H9 (cell line): ENCODE data around the gene KCNQ2. TPM values are rescaled to one million over a fixed set of nuclear protein-coding genes. Genes with fewer than 3 reads are reported as not detected.

Experiments used
- DNase-seq: peaks from one replicate; pipeline ENCODE4 v3.0.0-alpha.2; 2017
- H2AFZ ChIP-seq: one replicate; pipeline ENCODE4 v1.6.1; 2013; ENCODE audit warnings: mild to moderate bottlenecking, low read length, control low read depth, moderate library complexity
- H2AK5ac ChIP-seq: 2 replicates; pipeline ENCODE4 v1.6.1; 2013; ENCODE audit warnings: low read length, control low read depth, mixed read lengths; ENCODE audit not compliant: insufficient read length
- H2BK120ac ChIP-seq: one replicate; pipeline ENCODE4 v1.6.1; 2013; ENCODE audit warnings: low read depth, mild to moderate bottlenecking, low read length, control low read depth, inconsistent platforms; ENCODE audit not compliant: poor library complexity, severe bottlenecking
- H2BK12ac ChIP-seq: 2 replicates; pipeline ENCODE4 v1.6.1; 2013; ENCODE audit warnings: low read length, control low read depth, mixed read lengths, low read depth; ENCODE audit not compliant: insufficient read length
- H2BK15ac ChIP-seq: 2 replicates; pipeline ENCODE4 v1.6.1; 2013; ENCODE audit warnings: low read depth, low read length, control low read depth
- H2BK20ac ChIP-seq: one replicate; pipeline ENCODE4 v1.6.1; 2013; ENCODE audit warnings: low read depth, mild to moderate bottlenecking, low read length, control low read depth, inconsistent platforms; ENCODE audit not compliant: poor library complexity, severe bottlenecking
- H2BK5ac ChIP-seq: 2 replicates; pipeline ENCODE4 v1.6.1; 2013; ENCODE audit warnings: low read length, control low read depth, mixed read lengths; ENCODE audit not compliant: insufficient read length
- H3K14ac ChIP-seq: 2 replicates; pipeline ENCODE4 v1.6.1; 2013; ENCODE audit warnings: low read length, control low read depth; ENCODE audit not compliant: insufficient read depth
- H3K18ac ChIP-seq: 2 replicates; pipeline ENCODE4 v1.6.1; 2013; ENCODE audit warnings: low read depth, mild to moderate bottlenecking, mixed read lengths, low read length, control low read depth; ENCODE audit not compliant: insufficient read length
- H3K23ac ChIP-seq: 2 replicates; pipeline ENCODE4 v1.6.1; 2013; ENCODE audit warnings: low read length, control low read depth, mixed read lengths, low read depth; ENCODE audit not compliant: insufficient read length
- H3K23me2 ChIP-seq: 2 replicates; pipeline ENCODE4 v1.6.1; 2013; ENCODE audit warnings: low read depth, mild to moderate bottlenecking, mixed read lengths, low read length, control low read depth; ENCODE audit not compliant: insufficient read length, poor library complexity, severe bottlenecking
- H3K27ac ChIP-seq: 2 replicates; pipeline ENCODE4 v1.5.1; 2013; ENCODE audit warnings: low read length, control low read depth, mixed read lengths, low read depth; ENCODE audit not compliant: insufficient read length
- H3K27me3 ChIP-seq: 2 replicates; pipeline ENCODE4 v1.6.1; 2013; ENCODE audit warnings: low read length, control low read depth, inconsistent platforms; ENCODE audit not compliant: insufficient read depth
- H3K4ac ChIP-seq: 2 replicates; pipeline ENCODE4 v1.6.1; 2013; ENCODE audit warnings: low read depth, mild to moderate bottlenecking, control low read depth, inconsistent platforms, low read length, moderate library complexity
- H3K4me1 ChIP-seq: 2 replicates; pipeline ENCODE4 v1.6.1; 2013; ENCODE audit warnings: low read length, control low read depth, inconsistent platforms; ENCODE audit not compliant: insufficient read depth
- H3K4me2 ChIP-seq: 2 replicates; pipeline ENCODE4 v1.6.1; 2013; ENCODE audit warnings: low read length, control low read depth, mixed read lengths; ENCODE audit not compliant: insufficient read length, insufficient read depth
- H3K56ac ChIP-seq: 2 replicates; pipeline ENCODE4 v1.6.1; 2013; ENCODE audit warnings: low read depth, mild to moderate bottlenecking, mixed read lengths, low read length, control low read depth; ENCODE audit not compliant: insufficient read length
- H3K79me1 ChIP-seq: 2 replicates; pipeline ENCODE4 v1.6.1; 2013; ENCODE audit warnings: low read depth, mild to moderate bottlenecking, moderate library complexity, low read length, control low read depth, inconsistent platforms; ENCODE audit not compliant: insufficient read depth, poor library complexity, severe bottlenecking
- H3K79me2 ChIP-seq: 2 replicates; pipeline ENCODE4 v1.6.1; 2013; ENCODE audit warnings: low read length, control low read depth, inconsistent platforms; ENCODE audit not compliant: insufficient read depth
- H3K9ac ChIP-seq: 2 replicates; pipeline ENCODE4 v1.6.1; 2013; ENCODE audit warnings: low read length, control low read depth, mixed read lengths; ENCODE audit not compliant: insufficient read length; ENCODE audit errors: extremely low read depth
- H3K9me3 ChIP-seq: one replicate; pipeline ENCODE4 v1.6.1; 2013; ENCODE audit warnings: low read depth, low read length, inconsistent platforms; ENCODE audit not compliant: control insufficient read depth
- H3T11ph ChIP-seq: one replicate; pipeline ENCODE4 v1.6.1; 2013; ENCODE audit warnings: mild to moderate bottlenecking, low read length, control low read depth, inconsistent platforms
- H4K20me1 ChIP-seq: one replicate; pipeline ENCODE4 v1.6.1; 2013; ENCODE audit not compliant: control insufficient read depth, insufficient read length, insufficient read depth
- H4K5ac ChIP-seq: 2 replicates; pipeline ENCODE4 v1.6.1; 2013; ENCODE audit warnings: low read depth, mild to moderate bottlenecking, mixed read lengths, low read length, control low read depth; ENCODE audit not compliant: insufficient read length
- H4K8ac ChIP-seq: replicated peaks from 2 replicates; pipeline ENCODE4 v1.6.1; 2013; ENCODE audit warnings: low read length, control low read depth, mixed read lengths, low read depth; ENCODE audit not compliant: insufficient read length
- H4K91ac ChIP-seq: 2 replicates; pipeline ENCODE4 v1.6.1; 2013; ENCODE audit warnings: low read depth, mild to moderate bottlenecking, moderate library complexity, mixed read lengths, low read length, control low read depth; ENCODE audit not compliant: insufficient read length
- H3K27ac Mint-ChIP-seq, 3 experiments: 2 replicates in 2 of 3; 3 replicates in 1 of 3; pipeline ENCODE4 v1.8.0; 2020 to 2021; ENCODE audit warnings: mixed read lengths in 3 of 3, mild to moderate bottlenecking in 1 of 3, moderate library complexity in 1 of 3
- H3K27me3 Mint-ChIP-seq: 2 replicates; pipeline ENCODE4 v1.8.0; 2021; ENCODE audit warnings: low read depth, mild to moderate bottlenecking, moderate library complexity, mixed read lengths
- H3K36me3 Mint-ChIP-seq, 3 experiments: 2 replicates in 2 of 3; 3 replicates in 1 of 3; pipeline ENCODE4 v1.8.0; 2020 to 2021; ENCODE audit warnings: low read depth in 3 of 3, mixed read lengths in 3 of 3; ENCODE audit not compliant: insufficient read depth in 1 of 3
- H3K4me1 Mint-ChIP-seq, 2 experiments: 2 replicates each; pipeline ENCODE4 v1.8.0; 2020; ENCODE audit warnings: mixed read lengths in 2 of 2
- H3K4me3 Mint-ChIP-seq, 2 experiments: 2 replicates in 1 of 2; 3 replicates in 1 of 2; pipeline ENCODE4 v1.8.0; 2020 to 2021; ENCODE audit warnings: mild to moderate bottlenecking in 2 of 2, mixed read lengths in 2 of 2, moderate library complexity in 1 of 2
- H3K9me3 Mint-ChIP-seq, 2 experiments: 2 replicates in 1 of 2; 3 replicates in 1 of 2; pipeline ENCODE4 v1.8.0; 2020; ENCODE audit warnings: mild to moderate bottlenecking in 2 of 2, mixed read lengths in 2 of 2, moderate library complexity in 1 of 2
- WGBS: extraction: QIAGEN DNeasy Blood & Tissue Kit; methylation state at CpG from one replicate; pipeline ENCODE4 v1.1.7; 2013; ENCODE audit warnings: missing lambda C conversion rate, low lambda C conversion rate, mixed read lengths; ENCODE audit not compliant: insufficient read length; ENCODE audit errors: extremely low coverage; 5-methylcytosine and 5-hydroxymethylcytosine counted together
- total RNA-seq: library from RNA; stranded (reverse); gene quantifications from 2 replicates; pipeline ENCODE4 v1.2.1, GENCODE V29; 2021
- TF ChIP-seq, protein P1 (sequence below): fragments of 200-600 bp; sonication (generic); conservative IDR thresholded peaks from 3 replicates; pipeline ENCODE4 v1.8.0; 2021; ENCODE audit warnings: antibody characterized with exemption, mild to moderate bottlenecking

Gene KCNQ2
- total RNA-seq, 1 experiment from 2014 or later, result 69.2 TPM

DNA sequence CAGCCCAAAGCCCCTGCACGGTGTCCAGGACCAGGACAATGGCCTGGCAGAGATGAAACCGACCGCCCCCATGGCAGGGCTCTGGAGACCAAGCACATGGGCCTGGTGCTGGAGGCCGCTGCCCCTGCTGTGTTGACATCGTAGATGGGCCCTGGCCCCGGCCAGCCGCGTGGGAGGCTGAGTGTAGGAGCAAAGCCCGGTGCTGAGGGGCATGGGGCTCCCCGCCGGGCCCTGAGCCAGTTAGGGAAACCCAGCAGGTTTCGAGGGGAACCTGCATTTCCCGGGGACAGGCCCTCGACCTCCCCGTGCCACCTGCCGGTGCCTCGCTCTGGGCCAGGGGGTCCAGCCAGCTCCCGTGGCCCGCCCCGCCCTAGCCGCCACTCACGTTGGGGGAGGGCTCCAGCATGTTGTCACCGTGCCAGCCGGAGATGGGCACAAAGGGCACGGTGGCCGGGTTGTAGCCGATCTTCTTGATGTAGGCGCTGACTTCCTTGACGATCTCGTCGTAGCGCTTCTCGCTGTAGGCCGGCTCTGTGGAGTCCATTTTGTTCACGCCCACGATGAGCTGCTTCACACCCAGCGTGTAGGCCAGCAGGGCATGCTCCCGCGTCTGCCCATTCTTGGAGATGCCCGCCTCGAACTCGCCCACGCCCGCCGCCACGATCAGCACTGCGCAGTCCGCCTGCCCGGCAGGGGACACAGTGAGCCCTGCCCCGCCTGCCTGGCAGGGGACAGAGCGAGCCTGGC is 22.1 kb upstream of the KCNQ2 start:
- no peak overlapping the region for H2BK15ac ChIP-seq
- H3K4me3 Mint-ChIP-seq, result no peak overlapping the region
- peaks cover 4 to 10% of the 10 kb centered on the region in 2 experiments; a peak in 3 of 4 replicates for H3K4me1 Mint-ChIP-seq
- no peak overlapping the region for H3K9ac ChIP-seq
- no peak overlapping the region for H3K4me2 ChIP-seq
- no peak overlapping the region for H4K91ac ChIP-seq
- no peak overlapping the region for H4K5ac ChIP-seq
- no peaks in the 10 kb centered on the region for H3K79me2 ChIP-seq
- no peak overlapping the region for H2BK120ac ChIP-seq
- no peaks in the 10 kb centered on the region for H3K9me3 ChIP-seq
- H3K27ac Mint-ChIP-seq, result no peak overlapping the region
- no peak overlapping the region for H3K4ac ChIP-seq
- no peaks in the 10 kb centered on the region for H3K4me1 ChIP-seq
- H3K56ac ChIP-seq, result no peak overlapping the region
- H3K79me1 ChIP-seq, result no peaks in the 10 kb centered on the region
- DNase-seq, result peak; percentile 23
- no peak overlapping the region for H3K23ac ChIP-seq
- H4K20me1 ChIP-seq, result no peaks in the 10 kb centered on the region
- TF ChIP-seq, protein P1, sequence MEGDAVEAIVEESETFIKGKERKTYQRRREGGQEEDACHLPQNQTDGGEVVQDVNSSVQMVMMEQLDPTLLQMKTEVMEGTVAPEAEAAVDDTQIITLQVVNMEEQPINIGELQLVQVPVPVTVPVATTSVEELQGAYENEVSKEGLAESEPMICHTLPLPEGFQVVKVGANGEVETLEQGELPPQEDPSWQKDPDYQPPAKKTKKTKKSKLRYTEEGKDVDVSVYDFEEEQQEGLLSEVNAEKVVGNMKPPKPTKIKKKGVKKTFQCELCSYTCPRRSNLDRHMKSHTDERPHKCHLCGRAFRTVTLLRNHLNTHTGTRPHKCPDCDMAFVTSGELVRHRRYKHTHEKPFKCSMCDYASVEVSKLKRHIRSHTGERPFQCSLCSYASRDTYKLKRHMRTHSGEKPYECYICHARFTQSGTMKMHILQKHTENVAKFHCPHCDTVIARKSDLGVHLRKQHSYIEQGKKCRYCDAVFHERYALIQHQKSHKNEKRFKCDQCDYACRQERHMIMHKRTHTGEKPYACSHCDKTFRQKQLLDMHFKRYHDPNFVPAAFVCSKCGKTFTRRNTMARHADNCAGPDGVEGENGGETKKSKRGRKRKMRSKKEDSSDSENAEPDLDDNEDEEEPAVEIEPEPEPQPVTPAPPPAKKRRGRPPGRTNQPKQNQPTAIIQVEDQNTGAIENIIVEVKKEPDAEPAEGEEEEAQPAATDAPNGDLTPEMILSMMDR, result no peak
- H3K27me3 Mint-ChIP-seq, result peaks cover 49% of the 10 kb centered on the region
- H2AFZ ChIP-seq, result no peak overlapping the region
- no peak overlapping the region for H3T11ph ChIP-seq
- WGBS, result no CpG with 5 or more reads among the region's 51 CpGs
- no peak overlapping the region for H2BK5ac ChIP-seq
- H3K27ac ChIP-seq, result no peak overlapping the region
- peaks cover 2 to 11% of the 10 kb centered on the region in 2 experiments; a peak in 3 of 5 replicates for H3K9me3 Mint-ChIP-seq
- no peak overlapping the region for H3K14ac ChIP-seq
- no peak overlapping the region for H2BK20ac ChIP-seq
- no peak overlapping the region for H2AK5ac ChIP-seq
- peaks cover 5% of the 10 kb centered on the region for H3K23me2 ChIP-seq
- peaks cover 4% of the 10 kb centered on the region; the same call in 1 of the 2 replicates for H3K27me3 ChIP-seq
- no peak overlapping the region for H4K8ac ChIP-seq
- H2BK12ac ChIP-seq, result no peak overlapping the region
- H3K36me3 Mint-ChIP-seq, result peaks cover 15 to 24% (median 15%) of the 10 kb centered on the region in 3 experiments; a peak in 6 of 7 replicates
- no peak overlapping the region for H3K18ac ChIP-seq
